Stimulated activated CD4-positive, alpha-beta T cell treated with anti-CD3 and anti-CD28 coated beads, Interleukin-15, amount 100 ng/mL, for 1 hour (primary cell): ENCODE results near the gene PRSS12.

Source experiments
- DNase-seq, 2 donors: peaks; one replicate each; pipeline ENCODE4 v3.0.0-alpha.2; 2020; ENCODE audit warnings: low read depth in 1 of 2, low spot score in 1 of 2

The PRSS12 gene

GRCh38 chr4:118360106-118360505 is 7.3 kb upstream of the PRSS12 start:
- DNase-seq, result no peak

DNA sequence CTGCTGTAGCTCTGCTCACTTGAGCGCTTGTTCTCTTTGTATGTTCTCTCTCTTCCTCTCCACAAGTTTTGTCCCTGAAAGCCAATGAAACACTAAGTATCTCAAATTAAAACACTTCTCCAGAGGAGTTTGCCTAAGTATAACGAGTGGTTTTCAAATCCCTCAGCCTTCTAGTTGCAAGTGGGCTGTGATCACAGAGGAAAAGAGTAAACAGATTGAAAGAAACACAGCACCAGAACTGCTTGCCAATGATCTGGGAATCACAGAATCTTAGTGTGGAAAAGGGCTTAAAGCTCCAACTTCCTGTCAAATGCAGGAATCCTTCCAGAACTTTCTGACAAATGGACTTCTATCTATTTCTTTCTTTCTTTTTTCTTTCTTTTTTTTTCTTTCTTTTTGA is 4.8 kb upstream of the PRSS12 start:
- DNase-seq, result no peak

DNA sequence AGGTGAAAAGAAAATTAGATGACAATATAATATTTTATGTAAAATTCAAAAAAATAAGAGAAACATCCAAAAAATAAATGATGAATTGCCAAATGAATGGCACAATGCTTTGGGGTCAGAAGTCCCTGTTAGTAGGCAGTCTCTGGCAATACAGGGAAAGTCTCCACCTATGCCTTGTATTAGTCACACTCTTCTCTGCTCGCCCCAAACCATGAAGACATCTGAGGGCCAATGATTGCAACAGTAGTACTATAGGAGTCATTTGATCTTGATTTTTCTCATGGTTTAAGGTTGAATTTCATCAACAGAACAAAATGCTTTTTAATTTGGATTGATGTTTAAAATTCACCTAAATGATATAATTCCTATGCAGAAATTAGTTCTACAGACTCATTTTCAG is 3.9 kb upstream of the PRSS12 start:
- no peak for DNase-seq

- no peak for DNase-seq
Observed at GRCh38 chr4:118356111-118356510, 3.3 kb upstream of the PRSS12 start.

- no peak for DNase-seq
Observed at GRCh38 chr4:118354913-118355312, 2.1 kb upstream of the PRSS12 start.

DNA sequence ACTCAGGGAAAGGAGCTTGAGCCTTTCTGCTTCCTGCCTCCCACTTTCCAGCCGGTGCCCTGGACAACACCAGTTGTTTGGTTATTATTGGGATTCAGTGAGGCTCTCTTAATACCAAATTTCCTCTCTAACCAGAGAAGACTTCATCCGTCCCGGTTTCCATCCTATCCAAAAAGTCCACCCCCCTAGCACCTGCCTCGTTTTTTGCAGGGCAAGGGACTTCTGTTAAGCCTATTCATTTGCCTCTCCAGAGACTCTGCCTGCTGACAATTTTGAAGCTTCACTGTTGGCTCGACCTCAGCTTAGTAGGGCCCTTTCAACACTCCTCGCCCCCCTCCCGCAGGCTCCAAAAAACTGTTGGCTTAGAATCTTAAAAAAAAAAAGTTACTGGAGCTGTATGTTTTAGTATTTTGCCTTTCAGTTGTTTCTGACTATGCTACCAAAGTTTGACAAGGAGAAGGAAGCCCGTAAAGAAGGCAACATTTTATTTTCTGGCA is 779 bp upstream of the PRSS12 start:
- DNase-seq, result no peak

DNA sequence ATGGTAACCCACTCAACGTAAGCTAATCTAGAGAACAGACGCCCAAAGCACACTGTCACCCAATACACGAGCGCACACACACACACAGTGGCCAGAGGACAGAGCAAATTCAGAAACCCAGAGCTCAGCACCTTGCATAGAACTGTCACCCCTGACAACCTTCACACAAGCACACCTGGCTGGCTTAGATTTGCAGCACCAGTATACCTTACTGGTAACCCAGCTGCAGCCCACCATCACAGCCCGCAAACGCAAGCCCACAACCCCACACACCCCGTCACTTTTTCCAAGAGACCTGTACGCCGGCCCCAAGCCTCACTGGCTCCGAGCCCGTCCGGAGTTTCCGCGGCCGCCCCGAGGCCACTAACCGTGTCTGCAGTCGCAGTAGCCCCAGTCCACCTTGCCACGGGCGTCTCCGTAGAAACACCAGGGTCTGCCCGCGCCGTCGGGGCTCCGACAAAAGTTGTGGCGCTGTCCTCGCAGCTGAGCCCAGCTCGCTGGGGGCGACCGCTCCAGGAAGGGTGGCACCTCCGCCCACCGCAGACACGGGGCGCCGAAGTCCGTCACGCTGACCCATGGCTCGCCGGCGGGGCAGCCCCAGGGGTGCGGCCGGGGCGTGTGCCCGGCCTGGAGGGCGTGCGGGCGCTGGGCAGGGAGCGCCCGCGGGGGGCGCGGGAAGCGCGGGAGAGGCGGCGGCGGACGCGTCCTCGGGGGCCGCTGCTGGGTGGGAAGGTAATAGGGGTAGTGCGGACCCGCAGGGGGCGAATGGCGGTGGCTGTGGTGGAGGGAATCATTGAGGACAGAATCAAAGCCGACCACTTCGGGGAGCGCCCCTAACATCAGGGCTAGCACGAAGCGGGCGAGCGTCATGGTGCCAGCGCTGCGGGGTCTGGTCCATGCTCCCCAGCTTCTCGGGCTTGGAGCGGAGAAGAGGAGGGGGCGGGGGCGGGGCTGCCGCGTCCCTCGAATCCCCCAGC is 664 bp downstream of the PRSS12 start:
- no peak for DNase-seq

DNA sequence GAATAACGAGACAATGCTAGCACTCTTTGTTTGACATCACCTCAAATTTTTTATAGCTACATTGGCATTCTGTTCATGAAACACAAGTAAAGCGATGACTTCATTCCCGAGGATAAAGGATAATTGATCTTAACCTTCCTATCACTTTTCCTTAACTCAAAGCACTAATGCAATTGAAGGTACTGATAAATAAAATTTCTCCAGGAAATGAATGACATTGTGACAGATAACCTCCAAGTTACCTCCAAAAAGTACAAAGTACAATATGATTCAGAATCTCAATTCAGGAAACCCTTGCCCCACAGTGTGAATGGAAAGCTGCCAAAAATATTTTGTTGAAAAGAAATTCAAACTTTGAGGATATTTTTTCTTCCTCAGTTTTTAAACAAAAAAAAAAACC is 1.8 kb downstream of the PRSS12 start:
- no peak for DNase-seq

DNA sequence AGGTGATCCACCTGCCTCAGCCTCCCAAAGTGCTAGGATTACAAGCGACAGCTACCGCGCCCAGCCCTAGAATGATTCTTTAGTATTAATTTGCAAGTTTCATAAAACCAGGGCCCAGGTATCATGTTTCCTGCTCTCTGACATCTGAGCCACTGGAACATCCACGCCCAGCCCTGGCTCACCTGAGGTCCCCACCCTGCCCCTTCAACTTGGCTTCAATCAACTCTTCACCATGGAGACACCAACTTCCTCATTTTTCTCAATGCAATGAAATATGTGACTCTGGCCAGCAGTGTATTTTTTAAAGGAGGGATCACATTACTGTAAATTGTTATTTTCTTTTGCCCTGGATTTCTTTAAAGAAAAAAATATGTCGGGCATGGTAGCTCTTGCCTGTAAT is 3.9 kb downstream of the PRSS12 start:
- no peak for DNase-seq

GRCh38 chr4:118346495-118346894 is 6.3 kb downstream of the PRSS12 start:
- no peak for DNase-seq

- DNase-seq, result no peak
Observed at GRCh38 chr4:118345813-118346212, 7.0 kb downstream of the PRSS12 start.

DNA sequence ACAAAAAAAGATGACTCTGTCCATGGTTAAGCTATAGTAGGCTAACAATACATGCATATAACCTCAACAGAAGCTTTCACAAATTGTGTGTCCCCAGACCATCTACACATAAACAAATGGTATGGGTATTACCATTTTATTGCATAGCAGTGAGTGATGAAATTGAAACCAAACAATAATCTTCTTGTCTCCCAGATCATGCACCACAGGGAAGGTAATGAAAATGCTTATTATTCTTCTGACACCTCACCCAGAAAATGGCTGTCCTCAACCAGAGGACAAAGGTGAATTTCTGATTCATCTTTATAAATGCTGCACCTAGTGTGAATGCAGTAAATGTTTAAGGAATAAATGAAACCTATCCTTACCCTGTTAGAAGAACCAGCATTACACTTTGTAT is 8.0 kb downstream of the PRSS12 start:
- no peak for DNase-seq

GRCh38 chr4:118343501-118343900 is 9.3 kb downstream of the PRSS12 start:
- no peak for DNase-seq

GRCh38 chr4:118340109-118340508 is 12.7 kb downstream of the PRSS12 start:
- DNase-seq, result no peak

DNA sequence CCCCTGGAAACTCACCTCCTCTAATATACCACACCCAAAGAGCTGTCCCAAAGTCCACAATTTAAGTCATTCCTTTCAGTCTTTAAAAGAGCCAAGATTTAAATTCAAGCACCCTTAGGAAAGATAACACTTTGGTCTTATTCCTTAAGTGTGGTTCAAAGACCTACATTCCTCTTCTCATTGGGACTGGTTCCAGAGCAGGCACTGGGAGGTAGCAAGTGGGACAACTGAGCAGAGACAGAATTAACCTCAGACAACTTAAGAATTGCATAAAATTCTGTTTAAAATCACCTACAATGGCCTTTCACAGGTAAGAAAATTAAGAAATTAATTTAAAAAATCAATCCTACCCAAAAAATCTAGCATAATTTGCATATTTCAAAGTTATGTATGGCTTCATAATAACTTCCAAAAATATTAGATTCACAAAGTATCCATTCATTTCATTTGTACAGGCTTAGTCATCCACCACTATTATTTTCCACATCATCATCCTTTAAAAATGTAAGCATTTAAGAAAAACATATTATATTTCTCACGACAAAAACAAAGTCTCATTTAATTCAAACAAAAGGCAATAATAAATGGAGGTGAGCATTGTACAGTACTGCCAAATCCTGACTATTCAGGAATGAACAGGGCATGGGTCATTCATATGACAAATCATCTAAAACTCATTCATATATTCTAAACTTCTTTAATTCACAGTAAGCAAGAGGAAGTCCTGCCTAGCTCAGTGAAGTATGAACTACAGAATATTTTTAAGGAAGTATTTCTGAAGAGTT is 13.6 kb downstream of the PRSS12 start:
- DNase-seq, result no peak

GRCh38 chr4:118338518-118338917 is 14.3 kb downstream of the PRSS12 start:
- no peak for DNase-seq

- no peak for DNase-seq
Observed at GRCh38 chr4:118337954-118338353, 14.8 kb downstream of the PRSS12 start.

DNA sequence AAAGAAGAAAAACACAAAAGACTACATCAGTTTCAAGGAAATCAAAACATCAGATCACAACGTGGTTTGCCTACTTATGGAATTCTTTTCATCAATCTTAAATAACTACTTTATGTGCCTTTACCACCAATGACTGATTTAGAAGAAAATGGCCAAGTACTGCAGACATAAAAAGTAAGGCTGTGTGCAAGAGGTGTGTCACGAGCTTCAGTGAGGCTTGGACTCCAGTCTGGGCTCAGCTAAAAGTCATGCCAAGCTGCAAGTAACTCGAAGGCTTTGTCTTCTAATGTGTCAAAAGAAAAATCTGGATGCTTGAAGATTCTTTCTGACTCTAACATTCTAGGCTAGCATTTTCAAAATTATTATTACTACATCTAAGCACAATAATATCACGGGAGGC is 17.0 kb downstream of the PRSS12 start:
- no peak for DNase-seq

GRCh38 chr4:118335324-118335723 is 17.5 kb downstream of the PRSS12 start:
- DNase-seq, result no peak

DNA sequence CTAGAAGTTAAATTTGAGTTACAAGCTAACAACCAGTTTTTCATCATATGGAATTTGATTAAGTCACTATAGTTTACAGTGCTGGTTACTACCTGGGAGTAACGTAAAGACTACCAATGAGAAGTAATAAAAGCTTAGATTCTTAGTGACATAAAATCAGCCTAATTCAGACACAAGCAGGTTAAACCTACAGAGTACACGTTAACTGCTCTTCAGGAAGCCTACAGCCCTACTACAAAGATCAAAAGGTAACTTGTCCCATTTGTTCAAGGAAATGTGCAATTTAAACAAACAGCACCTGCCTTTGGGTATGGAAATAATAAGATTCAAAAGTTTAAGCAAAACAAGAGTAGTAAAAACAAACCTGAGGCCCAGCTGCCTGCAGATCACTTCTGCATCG is 21.5 kb downstream of the PRSS12 start:
- DNase-seq, result no peak

- DNase-seq, result no peak
Observed at GRCh38 chr4:118329849-118330248, 23.0 kb downstream of the PRSS12 start.
